ENCODE results near the gene MBD3L3. TPM values are rescaled to one million over a fixed set of nuclear protein-coding genes. Genes with fewer than 3 reads are reported as not detected.
"Not testable (repeated sequence)": the region's sequence is repeated elsewhere in the genome, so short reads cannot be mapped to it uniquely, and the experiment has no call there.

MBD3L3 gene
- total RNA-seq: not detected in 3 replicates
- long read RNA-seq: 0 reads

DNA sequence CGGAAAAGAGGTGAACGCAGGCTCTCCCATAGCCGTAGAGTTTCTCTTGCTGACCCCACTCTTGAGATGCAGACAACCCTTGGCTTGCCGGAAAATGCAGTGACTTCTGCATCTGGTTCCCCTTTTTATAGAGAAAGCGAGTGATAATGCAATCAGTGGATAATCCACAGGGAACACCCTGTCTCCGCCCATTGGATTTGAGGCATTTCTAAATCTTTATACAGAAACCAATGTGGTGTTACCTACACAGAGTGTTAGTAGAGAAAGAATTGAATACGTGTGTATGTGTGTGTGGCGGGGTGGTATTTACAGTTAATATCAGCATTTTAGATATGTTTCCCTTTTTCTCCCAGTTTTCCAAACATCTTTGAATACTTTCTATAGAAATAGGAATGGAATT is at the start of gene MBD3L3:
Gene MBD3L3 (minus strand): TSS at position 101 of the 400 bp plus-strand sequence. CDS start 71 bp downstream, at position 30.
- H3K27ac Mint-ChIP-seq (ENCODE audit: unreplicated experiment); H3K4me1 Mint-ChIP-seq (ENCODE audit: low read depth); DNase-seq (ENCODE audit: low spot score); H3K36me3 Mint-ChIP-seq (ENCODE audit: low read depth); H3K27me3 Mint-ChIP-seq (ENCODE audit: low read depth); H3K9me3 Mint-ChIP-seq (ENCODE audit: low read depth); H3K4me3 Mint-ChIP-seq (ENCODE audit: unreplicated experiment): not testable (repeated sequence)

DNA sequence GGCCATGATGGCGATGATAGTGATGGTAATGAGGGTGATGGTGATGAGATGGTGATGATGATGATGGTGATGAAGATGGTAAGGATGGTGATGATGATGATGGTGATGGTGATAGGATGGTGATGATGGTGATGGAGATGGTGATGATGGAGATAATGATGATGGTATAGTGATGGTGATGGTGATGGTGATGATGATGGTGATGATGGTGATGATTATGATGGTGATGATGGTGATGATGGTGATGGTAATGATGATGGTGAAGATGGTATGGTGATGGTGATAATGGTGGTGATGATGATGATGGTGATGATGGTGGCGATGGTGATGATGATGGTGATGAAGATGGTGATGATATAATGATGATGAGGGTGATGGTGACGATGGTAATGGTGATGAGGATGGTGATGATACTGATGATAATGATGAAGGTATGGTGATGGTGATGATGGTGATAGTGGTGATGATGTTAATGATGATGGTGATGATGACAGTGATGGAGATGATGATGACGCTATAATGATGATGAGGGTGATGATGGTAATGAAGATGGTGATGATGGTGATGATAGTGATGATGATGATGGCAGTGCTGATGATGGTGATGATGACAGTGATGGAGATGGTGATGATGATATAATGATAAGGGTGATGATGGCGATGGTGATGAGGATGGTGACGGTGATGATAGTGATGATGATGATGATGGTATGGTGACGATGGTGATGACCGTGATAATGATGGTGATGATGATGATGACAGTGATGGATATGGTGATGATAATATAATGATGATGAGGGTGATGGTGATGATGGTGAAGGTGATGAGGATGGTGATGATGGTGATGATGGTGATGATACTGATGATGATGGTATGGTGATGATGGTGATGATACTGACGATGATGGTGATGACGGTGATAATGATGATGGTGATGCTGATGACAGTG is 48.5 kb upstream of the MBD3L3 start:
- peaks cover 6% of the 10 kb centered on the region for H3K4me1 Mint-ChIP-seq (ENCODE audit: low read depth)
- H3K27ac Mint-ChIP-seq (ENCODE audit: unreplicated experiment): no peak overlapping the region
- no peak for DNase-seq (ENCODE audit: low spot score)
- no peaks in the 10 kb centered on the region for H3K36me3 Mint-ChIP-seq (ENCODE audit: low read depth)
- no peaks in the 10 kb centered on the region for H3K9me3 Mint-ChIP-seq (ENCODE audit: low read depth)
- TF ChIP-seq, protein P1, sequence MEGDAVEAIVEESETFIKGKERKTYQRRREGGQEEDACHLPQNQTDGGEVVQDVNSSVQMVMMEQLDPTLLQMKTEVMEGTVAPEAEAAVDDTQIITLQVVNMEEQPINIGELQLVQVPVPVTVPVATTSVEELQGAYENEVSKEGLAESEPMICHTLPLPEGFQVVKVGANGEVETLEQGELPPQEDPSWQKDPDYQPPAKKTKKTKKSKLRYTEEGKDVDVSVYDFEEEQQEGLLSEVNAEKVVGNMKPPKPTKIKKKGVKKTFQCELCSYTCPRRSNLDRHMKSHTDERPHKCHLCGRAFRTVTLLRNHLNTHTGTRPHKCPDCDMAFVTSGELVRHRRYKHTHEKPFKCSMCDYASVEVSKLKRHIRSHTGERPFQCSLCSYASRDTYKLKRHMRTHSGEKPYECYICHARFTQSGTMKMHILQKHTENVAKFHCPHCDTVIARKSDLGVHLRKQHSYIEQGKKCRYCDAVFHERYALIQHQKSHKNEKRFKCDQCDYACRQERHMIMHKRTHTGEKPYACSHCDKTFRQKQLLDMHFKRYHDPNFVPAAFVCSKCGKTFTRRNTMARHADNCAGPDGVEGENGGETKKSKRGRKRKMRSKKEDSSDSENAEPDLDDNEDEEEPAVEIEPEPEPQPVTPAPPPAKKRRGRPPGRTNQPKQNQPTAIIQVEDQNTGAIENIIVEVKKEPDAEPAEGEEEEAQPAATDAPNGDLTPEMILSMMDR (IDR thresholded peaks at IDR 0.05): no peak
- no peak overlapping the region for H3K4me3 Mint-ChIP-seq (ENCODE audit: unreplicated experiment)
- no peaks in the 10 kb centered on the region for H3K27me3 Mint-ChIP-seq (ENCODE audit: low read depth)

DNA sequence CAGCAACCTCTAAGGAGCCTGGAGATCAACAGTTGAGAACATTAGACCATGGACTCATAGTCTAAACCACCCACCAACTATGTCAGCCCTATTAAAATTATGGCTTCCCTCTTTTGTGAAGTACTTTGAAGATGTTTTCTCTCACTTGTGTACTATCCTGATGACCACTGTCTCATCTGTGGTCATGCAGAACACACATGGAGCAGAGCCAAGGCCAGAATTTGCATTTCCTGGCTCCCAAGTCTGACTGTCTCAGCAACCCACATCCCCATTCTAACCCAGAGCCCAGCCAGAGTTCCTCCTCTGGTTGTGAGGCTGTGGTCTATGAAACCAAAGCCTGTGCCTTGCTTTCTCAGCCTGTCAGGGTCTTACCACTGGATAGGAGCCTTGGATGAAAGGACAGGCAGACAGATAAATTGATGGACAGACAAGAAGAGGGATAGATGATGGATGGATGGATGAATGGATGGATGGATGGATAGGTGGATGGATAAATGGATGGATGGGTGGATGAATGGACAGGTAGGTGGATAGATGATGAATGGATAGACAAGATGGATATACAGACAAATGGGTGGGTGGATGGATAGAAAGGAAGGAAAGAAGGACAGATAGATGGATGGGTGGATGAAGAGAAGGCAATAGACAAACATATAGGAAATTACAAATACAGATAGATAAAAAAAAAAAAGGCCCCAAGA is 46.4 kb upstream of the MBD3L3 start:
- H3K27ac Mint-ChIP-seq (ENCODE audit: unreplicated experiment): no peak overlapping the region
- TF ChIP-seq, protein P1 (IDR thresholded peaks at IDR 0.05): no peak
- peaks cover 3% of the 10 kb centered on the region for H3K4me1 Mint-ChIP-seq (ENCODE audit: low read depth)
- no peaks in the 10 kb centered on the region for H3K27me3 Mint-ChIP-seq (ENCODE audit: low read depth)
- H3K4me3 Mint-ChIP-seq (ENCODE audit: unreplicated experiment): no peak overlapping the region
- DNase-seq (ENCODE audit: low spot score): no peak
- H3K36me3 Mint-ChIP-seq (ENCODE audit: low read depth): no peaks in the 10 kb centered on the region
- H3K9me3 Mint-ChIP-seq (ENCODE audit: low read depth): no peaks in the 10 kb centered on the region

DNA sequence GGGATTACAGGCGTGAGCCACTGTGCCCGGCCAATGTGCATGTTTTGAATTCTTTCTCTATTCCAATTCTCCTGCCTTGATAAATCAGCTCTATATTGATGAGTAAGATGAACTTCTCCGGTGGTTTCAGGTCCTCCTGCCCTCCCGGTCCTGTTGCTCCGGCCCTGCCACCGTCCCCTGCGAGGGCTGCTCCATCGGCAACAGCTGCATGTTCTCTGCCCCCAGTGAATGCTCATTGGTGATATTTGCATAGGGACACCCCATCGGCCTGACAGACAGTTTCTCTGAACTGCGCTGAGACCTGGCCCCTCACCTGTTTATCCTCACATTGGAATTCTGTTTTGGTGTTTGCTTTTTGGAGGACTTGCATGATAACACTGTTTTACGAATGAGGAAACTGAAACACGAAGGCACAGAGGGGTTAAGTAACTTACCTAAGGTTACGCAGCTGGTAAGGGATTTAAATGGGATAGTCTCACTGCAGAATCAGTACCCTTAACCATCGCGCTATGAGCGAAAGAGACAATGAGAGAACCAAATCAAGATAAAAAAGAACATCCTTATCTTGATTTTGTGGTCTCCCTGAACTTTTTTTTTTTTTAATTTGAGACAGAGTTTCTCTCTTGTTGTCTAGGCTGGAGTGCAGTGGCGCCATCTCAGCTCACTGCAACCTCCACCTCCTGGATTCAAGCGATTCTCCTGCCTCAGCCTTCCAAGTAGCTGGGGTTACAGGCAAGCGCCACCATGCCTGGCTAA is 43.2 kb upstream of the MBD3L3 start:
- no peak for DNase-seq (ENCODE audit: low spot score)

DNA sequence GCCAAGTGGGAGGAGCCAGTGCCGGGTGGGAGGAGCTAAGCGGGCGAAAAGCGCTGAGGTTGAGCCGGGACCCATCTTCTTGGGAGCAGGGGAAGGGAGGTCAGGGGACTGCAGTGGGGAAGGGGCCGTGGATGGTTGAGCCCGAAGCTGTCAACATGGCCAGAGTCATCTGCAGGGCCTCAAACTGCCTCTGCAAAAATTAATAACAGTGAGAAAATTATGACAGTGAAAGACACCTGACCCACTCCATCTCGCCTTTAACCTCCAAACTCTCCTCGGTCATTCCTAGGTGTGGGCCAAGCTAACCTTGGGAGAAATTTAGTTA is 41.1 kb upstream of the MBD3L3 start:
- H3K27me3 Mint-ChIP-seq (ENCODE audit: low read depth): no peaks in the 10 kb centered on the region
- peak overlapping the region; percentile 89 for H3K4me3 Mint-ChIP-seq (ENCODE audit: unreplicated experiment)
- TF ChIP-seq, protein P1 (IDR thresholded peaks at IDR 0.05): no peak
- DNase-seq (ENCODE audit: low spot score): no peak
- H3K27ac Mint-ChIP-seq (ENCODE audit: unreplicated experiment): peak overlapping the region; percentile 93
- H3K4me1 Mint-ChIP-seq (ENCODE audit: low read depth): peaks cover 9% of the 10 kb centered on the region
- peaks cover 11% of the 10 kb centered on the region for H3K36me3 Mint-ChIP-seq (ENCODE audit: low read depth)
- H3K9me3 Mint-ChIP-seq (ENCODE audit: low read depth): peaks cover 24% of the 10 kb centered on the region

More for the DNA sequence above, 43.2 kb upstream of the MBD3L3 start:
- H3K27me3 Mint-ChIP-seq (ENCODE audit: low read depth): no peaks in the 10 kb centered on the region
- TF ChIP-seq, protein P1 (IDR thresholded peaks at IDR 0.05): no peak
- H3K4me1 Mint-ChIP-seq (ENCODE audit: low read depth): peaks cover 9% of the 10 kb centered on the region
- H3K9me3 Mint-ChIP-seq (ENCODE audit: low read depth): peaks cover 11% of the 10 kb centered on the region
- no peak overlapping the region for H3K4me3 Mint-ChIP-seq (ENCODE audit: unreplicated experiment)
- peaks cover 2% of the 10 kb centered on the region for H3K36me3 Mint-ChIP-seq (ENCODE audit: low read depth)
- H3K27ac Mint-ChIP-seq (ENCODE audit: unreplicated experiment): no peak overlapping the region
